GM12878 (cell line): Measurements from ENCODE around the gene TRIP6.

Experiments
- ATF3 ChIP-seq: IDR thresholded peaks from 2 replicates; pipeline ENCODE4 v1.6.1; 2011; ENCODE audit warnings: low read depth, mild to moderate bottlenecking, low read length, moderate library complexity, borderline replicate concordance; ENCODE audit errors: extremely low read depth
- CTCF ChIP-seq, 3 experiments: IDR thresholded peaks in 2 of 3; conservative IDR thresholded peaks in 1 of 3; 2 replicates each; pipeline ENCODE4 v1.5.1; 2011; ENCODE audit warnings: low read depth in 3 of 3, low read length in 3 of 3, mild to moderate bottlenecking in 3 of 3, control low read depth in 2 of 3, moderate library complexity in 2 of 3, inconsistent platforms in 1 of 3, mixed read lengths in 1 of 3; ENCODE audit not compliant: control insufficient read depth in 2 of 3, insufficient read depth in 1 of 3; ENCODE audit errors: extremely low read depth in 1 of 3
- E2F4 ChIP-seq: IDR thresholded peaks from 2 replicates; pipeline ENCODE4 v1.6.1; 2012; ENCODE audit warnings: low read depth, low read length, improper control_type of control experiment
- EZH2 ChIP-seq: IDR thresholded peaks from 2 replicates; pipeline ENCODE4 v1.6.1; 2012; ENCODE audit warnings: low read depth, mild to moderate bottlenecking, control low read depth, inconsistent platforms, low read length, borderline replicate concordance; ENCODE audit not compliant: control insufficient read depth
- GABPA ChIP-seq: IDR thresholded peaks from 2 replicates; pipeline ENCODE4 v1.6.1; 2014; ENCODE audit warnings: antibody characterized with exemption, low read depth, mild to moderate bottlenecking, inconsistent platforms
- KLF5 ChIP-seq: fragments of 450-650 bp; IDR thresholded peaks from 2 replicates; pipeline ENCODE4 v1.6.1; 2014; ENCODE audit warnings: mild to moderate bottlenecking; ENCODE audit not compliant: partially characterized antibody
- NRF1 ChIP-seq: conservative IDR thresholded peaks from 2 replicates; pipeline ENCODE4 v1.6.1; 2011; ENCODE audit warnings: mild to moderate bottlenecking, low read depth, low read length, improper control_type of control experiment
- POLR2A ChIP-seq: IDR thresholded peaks from 2 replicates; pipeline ENCODE4 v1.6.1; 2011; ENCODE audit warnings: low read depth, mild to moderate bottlenecking, low read length
- POLR2AphosphoS5 ChIP-seq: IDR thresholded peaks from 2 replicates; pipeline ENCODE4 v1.6.1; 2011; ENCODE audit warnings: mild to moderate bottlenecking, low read length, inconsistent platforms
- RELA ChIP-seq: fragments of 450-650 bp; IDR thresholded peaks from 2 replicates; pipeline ENCODE4 v1.8.0; 2014; ENCODE audit warnings: borderline replicate concordance; ENCODE audit not compliant: partially characterized antibody
- SIN3A ChIP-seq: IDR thresholded peaks from 2 replicates; pipeline ENCODE4 v1.6.1; 2012; ENCODE audit warnings: low read depth, low read length, improper control_type of control experiment
- SMC3 ChIP-seq: IDR thresholded peaks from 2 replicates; pipeline ENCODE4 v1.6.1; 2011; ENCODE audit warnings: low read length, improper control_type of control experiment, borderline replicate concordance
- USF1 ChIP-seq: IDR thresholded peaks from 2 replicates; pipeline ENCODE4 v1.6.1; 2011; ENCODE audit warnings: borderline replicate concordance, low read depth, mild to moderate bottlenecking, moderate library complexity, mixed read lengths, low read length; ENCODE audit not compliant: insufficient read depth; ENCODE audit errors: extremely low read length
- ZNF592 ChIP-seq: fragments of 450-650 bp; IDR thresholded peaks from 2 replicates; pipeline ENCODE4 v1.6.1; 2017; ENCODE audit warnings: mild to moderate bottlenecking, moderate library complexity

- TF ChIP-seq POLR2AphosphoS5 (no peak), NRF1 (no peak), POLR2A (no peak), SMC3 (no peak), ZNF592 (no peak), E2F4 (no peak), CTCF (IDR thresholded peaks at IDR 0.05 in 2 of 3, conservative IDR thresholded peaks at IDR 0.05 in 1 of 3; ENCODE audit: control insufficient read depth in 2 of 3, extremely low read depth in 1 of 3, insufficient read depth in 1 of 3, low read depth in 3 of 3, low read length in 3 of 3) (no peak), ATF3 (no peak), GABPA (no peak), USF1 (no peak), EZH2 (no peak), KLF5 (no peak), SIN3A (no peak), RELA (no peak)
Measured at GRCh38 chr7:100824499-100825214, 42.5 kb upstream of the TRIP6 start.
